ENCODE data around the gene DHCR7. TPM values are rescaled to one million over a fixed set of nuclear protein-coding genes. Genes with fewer than 3 reads are reported as not detected.

Gene DHCR7
- polyA plus RNA-seq, 1 donor from 2014 or later, result 30.1 TPM

- TF ChIP-seq MXI1 (conservative IDR thresholded peaks at IDR 0.05; ENCODE audit: poor library complexity, severe bottlenecking), result peak; percentile 36
- peak; percentile 21 for TF ChIP-seq RAD21 (conservative IDR thresholded peaks at IDR 0.05)
- no peak for TF ChIP-seq EZH2 (IDR thresholded peaks at IDR 0.05; ENCODE audit: borderline replicate concordance, insufficient read depth, low read length, poor library complexity, severe bottlenecking)
- TF ChIP-seq EP300 (conservative IDR thresholded peaks at IDR 0.05; ENCODE audit: poor library complexity, severe bottlenecking), result no peak
- TF ChIP-seq REST (IDR thresholded peaks at IDR 0.05; ENCODE audit: borderline replicate concordance), result peak; percentile 32
- no peak for TF ChIP-seq TAF1 (IDR thresholded peaks at IDR 0.05; ENCODE audit: low read depth)
- TF ChIP-seq SMC3 (conservative IDR thresholded peaks at IDR 0.05; ENCODE audit: poor library complexity), result no peak
- no peak for TF ChIP-seq CTCF (IDR thresholded peaks at IDR 0.05; ENCODE audit: poor library complexity, severe bottlenecking)
- TF ChIP-seq POLR2AphosphoS5 (IDR thresholded peaks at IDR 0.05), result peak; percentile 66
- Histone ChIP-seq H3K9me3 (ENCODE audit: low read length) (no peaks in the 10 kb centered on the region), H3F3A (ENCODE audit: insufficient read depth, low read length, poor library complexity, severe bottlenecking) (peaks cover 3% of the 10 kb centered on the region), H3K79me2 (replicated peaks; ENCODE audit: insufficient read depth, low read length) (peaks cover 23% of the 10 kb centered on the region), H3K36me3 (ENCODE audit: insufficient read depth, low read length) (no peaks in the 10 kb centered on the region), H4K20me1 (ENCODE audit: insufficient read depth) (no peaks in the 10 kb centered on the region), H3K27me3 (ENCODE audit: insufficient read depth, low read depth, low read length) (no peaks in the 10 kb centered on the region), H2AFZ (ENCODE audit: low read depth, low read length) (peak within 1 kb of the TSS; percentile 68), H3K4me2 (ENCODE audit: low read length) (peak within 1 kb of the TSS; percentile 92), H3K9ac (ENCODE audit: low read length) (peak within 1 kb of the TSS; percentile 78), H3K9me2 (ENCODE audit: insufficient read depth, low read length) (no peaks in the 10 kb centered on the region), H3K4me3 (ENCODE audit: low read length) (peak within 1 kb of the TSS; percentile 100), H3K27ac (ENCODE audit: low read length) (peak within 1 kb of the TSS; percentile 24)
Measured at GRCh38 chr11:71453037-71453917, 5.1 kb upstream of the DHCR7 start, which contains the start of gene NADSYN1. Gene NADSYN1 (plus strand): TSS chr11:71453203. CDS start chr11:71453297, 94 bp downstream.

- no peaks in the 10 kb centered on the region for H3K27me3 ChIP-seq (ENCODE audit: insufficient read depth, low read depth, low read length)
- H4K20me1 ChIP-seq (ENCODE audit: insufficient read depth), result no peaks in the 10 kb centered on the region
- peak overlapping the region; percentile 100 for H3K4me3 ChIP-seq (ENCODE audit: low read length)
- peak overlapping the region; percentile 92 for H3K4me2 ChIP-seq (ENCODE audit: low read length)
- no peaks in the 10 kb centered on the region for H3K9me2 ChIP-seq (ENCODE audit: insufficient read depth, low read length)
- no peaks in the 10 kb centered on the region for H3K9me3 ChIP-seq (ENCODE audit: low read length)
- peaks cover 3% of the 10 kb centered on the region for H3F3A ChIP-seq (ENCODE audit: insufficient read depth, low read length, poor library complexity, severe bottlenecking)
- H3K27ac ChIP-seq (ENCODE audit: low read length), result peak overlapping the region; percentile 24
- H3K36me3 ChIP-seq (ENCODE audit: insufficient read depth, low read length), result no peaks in the 10 kb centered on the region
- H2AFZ ChIP-seq (ENCODE audit: low read depth, low read length), result peak overlapping the region; percentile 68
- TF ChIP-seq MXI1 (conservative IDR thresholded peaks at IDR 0.05; ENCODE audit: poor library complexity, severe bottlenecking), result peak; percentile 65
- no peak for TF ChIP-seq EZH2 (IDR thresholded peaks at IDR 0.05; ENCODE audit: borderline replicate concordance, insufficient read depth, low read length, poor library complexity, severe bottlenecking)
- H3K79me2 ChIP-seq (replicated peaks; ENCODE audit: insufficient read depth, low read length), result peaks cover 26% of the 10 kb centered on the region
- peak overlapping the region; percentile 78 for H3K9ac ChIP-seq (ENCODE audit: low read length)
Measured at GRCh38 chr11:71452199-71453036, 4.2 kb upstream of the DHCR7 start.
